Measurements from ENCODE around the gene MOV10. TPM values are rescaled to one million over a fixed set of nuclear protein-coding genes. Genes with fewer than 3 reads are reported as not detected.

Gene MOV10
- total and polyA plus RNA-seq, 2 of the 13 experiments (the other 11 are each of a cell fraction or from before 2014, with no cell fraction given), result 56.4 to 58.2 TPM

DNA sequence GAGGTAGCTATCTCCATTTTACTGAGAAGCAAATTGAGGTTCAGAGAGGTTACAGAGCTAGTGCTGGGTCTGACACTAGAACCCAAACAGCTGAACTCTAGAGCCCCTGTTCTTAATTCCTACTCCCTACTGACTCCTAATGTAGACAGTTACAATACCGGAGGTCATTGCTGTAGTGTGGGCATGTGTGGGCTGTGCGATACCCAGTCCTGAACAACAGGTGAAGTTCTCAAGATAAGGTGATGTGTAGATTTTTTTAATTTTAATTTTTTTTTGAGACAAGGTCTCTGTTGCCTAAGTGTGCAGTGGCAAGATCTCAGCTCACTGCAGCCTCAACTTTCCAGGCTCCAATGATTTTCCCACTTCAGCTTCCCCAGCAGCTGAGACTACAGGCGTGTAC is 34.0 kb downstream of the MOV10 start (continued):
- TF ChIP-seq, protein P1, sequence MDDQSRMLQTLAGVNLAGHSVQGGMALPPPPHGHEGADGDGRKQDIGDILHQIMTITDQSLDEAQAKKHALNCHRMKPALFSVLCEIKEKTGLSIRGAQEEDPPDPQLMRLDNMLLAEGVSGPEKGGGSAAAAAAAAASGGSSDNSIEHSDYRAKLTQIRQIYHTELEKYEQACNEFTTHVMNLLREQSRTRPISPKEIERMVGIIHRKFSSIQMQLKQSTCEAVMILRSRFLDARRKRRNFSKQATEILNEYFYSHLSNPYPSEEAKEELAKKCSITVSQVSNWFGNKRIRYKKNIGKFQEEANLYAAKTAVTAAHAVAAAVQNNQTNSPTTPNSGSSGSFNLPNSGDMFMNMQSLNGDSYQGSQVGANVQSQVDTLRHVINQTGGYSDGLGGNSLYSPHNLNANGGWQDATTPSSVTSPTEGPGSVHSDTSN (CRISPR knock-in tag; IDR thresholded peaks at IDR 0.05; ENCODE audit: borderline replicate concordance), result no peak
- TF ChIP-seq ZNF101 (CRISPR knock-in tag; IDR thresholded peaks at IDR 0.05; ENCODE audit: borderline replicate concordance, low read depth), result no peak

DNA sequence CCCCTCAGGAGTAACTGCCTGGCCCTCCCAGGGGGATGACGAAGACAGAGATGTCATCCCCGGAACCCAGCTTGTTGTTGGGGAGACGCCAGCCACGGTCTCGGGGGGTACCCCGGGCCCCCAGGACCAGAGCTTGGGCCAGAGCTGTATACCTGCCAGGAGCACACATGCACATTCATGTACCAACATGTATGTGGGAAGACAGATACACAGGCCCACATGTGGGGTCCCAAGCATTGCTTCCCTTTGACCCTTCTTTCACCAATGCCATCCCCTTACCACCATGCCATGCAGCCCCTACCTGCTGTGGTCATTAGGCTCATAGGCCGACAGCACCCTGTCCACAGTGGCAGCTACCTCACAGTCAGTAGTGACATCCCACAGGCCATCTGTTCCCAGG is 35.7 kb downstream of the MOV10 start:
- ChIA-PET POLR2A (no interaction called here), CTCF (ENCODE audit: low intra/inter-chr PET ratio, low total read pairs) (no interaction called here)
- Histone ChIP-seq H4K20me1 (ENCODE audit: insufficient read depth, low read length) (no peaks in the 10 kb centered on the region), H3K4me3 (replicated peaks in 1 of 3; ENCODE audit: insufficient read depth in 1 of 3, low read depth in 2 of 3, low read length in 3 of 3) (no peak overlapping the region), H2AFZ (ENCODE audit: low read length) (no peak overlapping the region), H3K36me3 (replicated peaks in 1 of 2; ENCODE audit: control insufficient read depth in 1 of 2, insufficient read depth in 2 of 2, low read length in 2 of 2) (no peaks in the 10 kb centered on the region), H3K27ac (ENCODE audit: extremely low read length, insufficient read depth, low read length) (no peak overlapping the region), H3K9me3 (ENCODE audit: low read length) (no peaks in the 10 kb centered on the region), H3K79me2 (ENCODE audit: insufficient read depth, low read length) (peaks cover 10% of the 10 kb centered on the region), H3K9ac (ENCODE audit: insufficient read depth, low read depth, low read length) (no peak overlapping the region), H3K27me3 (ENCODE audit: control insufficient read depth in 1 of 2, insufficient read depth in 2 of 2, low read length in 2 of 2) (peaks cover 11 to 71% of the 10 kb centered on the region in 2 experiments), H3K4me1 (ENCODE audit: insufficient read depth, low read length) (peaks cover 37% of the 10 kb centered on the region), H3K4me2 (ENCODE audit: low read depth, low read length) (no peak overlapping the region)
- 53% methylated on average over 3 of the region's 7 CpGs for WGBS (ENCODE audit: low lambda C conversion rate)
- BruUV-seq (replicated peaks), result no TSS peak
- in situ Hi-C loops (cut with HindIII; ENCODE audit: extremely low pct_ligation_motif_present, low pct_unique_long_range_greater_than_20kb) (loop anchor here (25.0 kb wide), 1 partner anchor 327 kb away; no protein-coding TSS in a partner anchor), intact Hi-C loops (cut with micrococcal nuclease; ENCODE audit: unreplicated experiment) (no loop called here)
- no peak for ATAC-seq
- no peak for DNase-seq (ENCODE audit: low spot score)
- no peak for FAIRE-seq
- TF ChIP-seq, protein P2, sequence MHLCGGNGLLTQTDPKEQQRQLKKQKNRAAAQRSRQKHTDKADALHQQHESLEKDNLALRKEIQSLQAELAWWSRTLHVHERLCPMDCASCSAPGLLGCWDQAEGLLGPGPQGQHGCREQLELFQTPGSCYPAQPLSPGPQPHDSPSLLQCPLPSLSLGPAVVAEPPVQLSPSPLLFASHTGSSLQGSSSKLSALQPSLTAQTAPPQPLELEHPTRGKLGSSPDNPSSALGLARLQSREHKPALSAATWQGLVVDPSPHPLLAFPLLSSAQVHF (CRISPR knock-in tag; IDR thresholded peaks at IDR 0.05), result no peak
- TF ChIP-seq KLF16 (CRISPR knock-in tag; IDR thresholded peaks at IDR 0.05) (no peak), NRL (CRISPR knock-in tag; IDR thresholded peaks at IDR 0.05; ENCODE audit: borderline replicate concordance) (no peak), GPN1 (CRISPR knock-in tag; IDR thresholded peaks at IDR 0.05; ENCODE audit: borderline replicate concordance) (no peak)
